Left ventricle myocardium superior (tissue), 1 donor: ENCODE measurements around the gene IMPACT. TPM values are rescaled to one million over a fixed set of nuclear protein-coding genes. Genes with fewer than 3 reads are reported as not detected.

Experiments
- ATAC-seq: fragments of 200-7000 bp; cut with Tn5 transposase; one replicate; pipeline ENCODE4 v1.9.1; 2020; ENCODE audit warnings: mild to moderate bottlenecking, moderate library complexity
- DNase-seq: peaks from one replicate; pipeline ENCODE4 v3.0.0-alpha.2; 2020
- intact Hi-C: fragments of 100-400 bp; cut with micrococcal nuclease; formaldehyde crosslinking; loops from one replicate; pipeline ENCODE4 v1.11.0; 2022
- total RNA-seq: library from RNA; stranded (reverse); fragmentation: NEBNext Ultra II Directional; extraction: Animal tissue kit (Norgen Biotek cat#: 25700); gene quantifications from one replicate; pipeline ENCODE4 v1.2.1, GENCODE V29; 2021
- donor health status: DM: no; HTN: yes; CAD: no; lungs with severe emphysema.

IMPACT gene
- total RNA-seq, 1 donor from 2014 or later, result 20.5 TPM

DNA sequence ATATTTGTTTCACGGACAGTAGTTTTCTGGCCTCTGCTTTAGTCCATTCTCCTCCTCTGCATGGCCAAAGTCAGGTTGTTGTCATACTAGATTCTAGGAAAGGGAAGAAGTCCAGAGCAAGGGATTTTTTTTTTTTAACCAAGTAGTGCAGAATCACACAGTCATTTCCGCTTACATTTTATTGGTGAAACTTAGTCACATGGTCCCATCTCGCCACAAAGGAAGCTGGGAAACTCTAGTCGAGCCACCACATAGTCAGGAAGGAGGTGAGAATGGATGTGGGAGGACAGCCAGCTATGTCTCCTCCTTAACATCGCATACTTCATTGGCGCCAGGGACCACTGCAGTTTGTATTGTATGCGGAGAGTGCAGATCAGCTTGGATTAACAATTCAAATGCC, 44.3 kb downstream of the IMPACT start:
- no peak for ATAC-seq
- intact Hi-C loops, result no loop called here
- no peak for DNase-seq

DNA sequence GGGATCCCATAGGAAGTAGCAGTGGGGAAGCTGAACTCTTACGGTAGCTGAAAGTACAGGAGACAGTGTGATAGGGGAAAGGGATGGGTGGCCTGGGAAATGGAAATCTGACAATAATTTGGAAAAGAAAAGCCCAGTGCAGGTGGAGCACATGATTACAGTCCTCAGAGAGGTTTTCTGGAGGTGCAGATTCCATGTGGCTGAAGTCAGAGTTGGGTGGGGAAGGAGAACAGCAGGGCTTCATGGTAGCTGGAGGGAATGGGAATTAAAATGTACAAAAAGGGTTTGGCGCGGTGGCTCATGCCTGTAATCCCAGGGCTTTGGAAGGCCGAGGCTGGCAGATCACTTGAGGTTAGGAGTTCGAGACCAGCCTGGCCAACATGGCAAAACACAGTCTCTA, 46.1 kb downstream of the IMPACT start:
- ATAC-seq (no peak), DNase-seq (no peak)
- intact Hi-C loops, result no loop called here

DNA sequence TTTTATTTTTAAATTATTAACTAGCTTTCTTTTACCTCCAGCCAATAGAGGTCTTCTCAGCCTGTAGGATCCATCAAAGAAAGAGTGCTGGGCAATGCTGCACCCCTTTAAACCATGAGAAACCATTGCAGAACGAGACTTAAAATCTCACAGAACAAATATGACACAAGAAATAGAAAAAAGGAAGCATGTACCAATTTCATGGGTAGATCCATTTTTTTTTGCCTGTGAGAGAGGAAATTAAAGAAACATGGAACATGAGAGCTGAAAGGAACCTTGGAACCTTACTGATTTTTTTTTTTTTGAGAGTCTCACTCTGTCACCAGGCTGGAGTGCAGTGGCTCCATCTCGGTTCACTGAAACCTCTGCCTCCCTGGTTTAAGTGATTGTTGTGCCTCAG, 47.9 kb downstream of the IMPACT start:
- intact Hi-C loops, result no loop called here
- no peak for ATAC-seq
- DNase-seq, result no peak

DNA sequence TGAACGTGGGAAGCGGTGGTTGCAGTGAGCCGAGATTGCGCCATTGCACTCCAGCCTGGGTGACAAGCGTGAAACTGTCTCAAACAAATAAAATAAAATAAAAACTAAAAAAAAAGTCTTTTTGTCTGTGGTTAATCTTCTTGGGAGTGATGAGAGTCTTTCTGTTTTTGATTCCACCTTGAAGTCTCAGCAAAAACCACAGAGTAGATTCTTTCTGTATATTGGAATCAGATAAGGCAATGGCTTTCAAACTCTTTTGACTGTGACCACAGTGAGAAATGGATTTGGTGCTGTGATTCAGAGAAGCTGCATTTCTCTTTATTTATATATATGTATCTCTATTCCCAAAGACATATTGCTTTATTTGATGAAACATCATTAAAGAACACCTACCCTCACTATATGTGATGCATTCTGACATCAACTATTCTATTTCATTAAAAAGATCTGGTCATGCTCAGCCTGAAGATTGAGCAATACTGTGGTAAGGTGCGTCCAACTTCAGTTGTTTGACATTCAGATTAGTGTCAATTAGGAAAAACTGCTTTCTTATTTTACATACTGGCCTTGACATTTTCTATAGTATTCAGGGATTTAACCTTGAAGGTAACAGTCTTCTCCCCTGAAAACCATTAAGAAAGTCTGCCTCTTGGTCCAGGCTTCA, 49.6 kb downstream of the IMPACT start:
- DNase-seq, result no peak
- no peak for ATAC-seq
- intact Hi-C loops, result no loop called here

DNA sequence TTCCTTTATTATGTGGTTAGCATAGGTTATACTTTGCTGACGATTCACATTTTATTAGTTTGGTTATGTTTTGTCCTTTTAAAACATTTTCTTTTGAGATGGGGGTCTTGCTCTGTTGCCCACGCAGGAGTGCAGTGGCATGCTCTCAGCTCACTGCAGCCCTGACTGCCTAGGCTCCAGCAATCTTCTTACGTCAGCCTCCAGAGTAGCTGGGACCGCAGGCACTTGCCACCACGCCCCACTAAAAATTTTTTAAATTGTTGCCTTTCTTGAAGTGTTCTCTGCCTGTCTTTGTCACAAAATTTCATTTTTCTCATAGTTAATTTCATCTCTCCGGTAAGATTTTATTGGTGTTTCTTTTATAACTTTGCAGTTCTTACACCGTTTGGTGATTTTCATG, 52.9 kb downstream of the IMPACT start:
- DNase-seq, result no peak
- intact Hi-C loops, result no loop called here
- ATAC-seq, result no peak

DNA sequence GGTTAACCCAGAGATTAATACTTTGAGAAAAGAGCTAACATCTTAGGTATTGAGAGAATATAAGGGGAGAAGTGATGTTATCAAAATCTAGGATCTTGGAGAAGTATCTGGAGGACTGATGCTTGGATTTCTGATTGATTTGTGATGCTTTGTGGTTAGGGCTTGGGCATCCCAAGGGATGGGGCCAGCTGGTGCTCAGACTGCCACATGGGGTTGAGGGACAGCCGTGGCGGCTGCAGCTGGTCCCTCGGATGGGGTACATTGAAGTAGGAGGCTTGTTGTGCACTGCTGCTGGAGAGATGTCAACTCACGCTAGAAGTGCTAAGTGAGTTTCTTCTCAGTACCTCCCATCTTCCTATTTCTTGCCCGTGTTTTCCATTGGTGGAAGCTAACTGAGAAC, 56.4 kb downstream of the IMPACT start:
- no peak for ATAC-seq

DNA sequence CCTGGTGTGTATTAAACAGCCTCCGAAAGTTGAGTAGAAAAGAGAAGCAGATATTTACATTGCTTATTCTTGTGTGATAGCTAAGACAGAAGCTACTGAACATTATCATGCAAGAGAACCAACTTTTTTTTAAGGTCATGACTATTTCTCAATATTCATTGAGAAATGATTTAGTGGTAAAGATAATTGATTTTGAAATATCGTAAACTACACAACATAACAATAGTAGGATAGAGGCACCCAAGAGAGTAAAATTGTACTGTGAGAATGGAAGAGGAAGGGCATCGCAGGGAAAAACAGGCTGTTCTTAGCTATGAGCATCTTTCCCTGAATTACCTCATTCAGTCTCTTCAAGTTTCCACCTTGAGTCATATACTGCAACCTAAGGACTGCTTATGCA, 59.2 kb downstream of the IMPACT start:
- no peak for DNase-seq
- ATAC-seq, result no peak
- intact Hi-C loops, result loop anchor here (5.0 to 10.0 kb wide), 3 partner anchors 51 to 239 kb away; no protein-coding TSS in a partner anchor

More for the DNA sequence above, 56.4 kb downstream of the IMPACT start:
- intact Hi-C loops, result loop anchor here (10.0 kb wide), 2 partner anchors 48 to 242 kb away; no protein-coding TSS in a partner anchor
- DNase-seq, result no peak

DNA sequence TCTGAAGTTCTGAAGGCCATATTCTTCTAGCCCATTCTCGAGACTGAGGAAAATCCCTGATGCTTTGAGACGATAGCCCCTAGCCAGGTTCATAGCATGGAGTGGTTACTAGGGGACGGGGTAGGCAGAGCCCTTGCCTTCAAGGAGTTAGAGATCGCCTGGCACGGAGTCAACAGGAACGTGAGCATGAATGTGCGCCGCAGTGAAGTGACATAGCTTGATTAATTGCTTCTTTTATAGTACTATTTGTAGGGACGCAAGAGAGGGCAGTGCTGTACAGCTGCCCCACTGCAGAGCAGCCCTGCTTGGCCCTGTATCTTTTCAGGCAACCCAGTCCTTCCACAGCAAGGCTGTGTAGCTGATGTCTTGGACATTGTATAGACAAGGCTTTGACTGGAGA, 60.2 kb downstream of the IMPACT start:
- intact Hi-C loops, result loop anchor here (5.0 to 10.0 kb wide), 3 partner anchors 52 to 238 kb away; no protein-coding TSS in a partner anchor
- DNase-seq (no peak), ATAC-seq (no peak)

DNA sequence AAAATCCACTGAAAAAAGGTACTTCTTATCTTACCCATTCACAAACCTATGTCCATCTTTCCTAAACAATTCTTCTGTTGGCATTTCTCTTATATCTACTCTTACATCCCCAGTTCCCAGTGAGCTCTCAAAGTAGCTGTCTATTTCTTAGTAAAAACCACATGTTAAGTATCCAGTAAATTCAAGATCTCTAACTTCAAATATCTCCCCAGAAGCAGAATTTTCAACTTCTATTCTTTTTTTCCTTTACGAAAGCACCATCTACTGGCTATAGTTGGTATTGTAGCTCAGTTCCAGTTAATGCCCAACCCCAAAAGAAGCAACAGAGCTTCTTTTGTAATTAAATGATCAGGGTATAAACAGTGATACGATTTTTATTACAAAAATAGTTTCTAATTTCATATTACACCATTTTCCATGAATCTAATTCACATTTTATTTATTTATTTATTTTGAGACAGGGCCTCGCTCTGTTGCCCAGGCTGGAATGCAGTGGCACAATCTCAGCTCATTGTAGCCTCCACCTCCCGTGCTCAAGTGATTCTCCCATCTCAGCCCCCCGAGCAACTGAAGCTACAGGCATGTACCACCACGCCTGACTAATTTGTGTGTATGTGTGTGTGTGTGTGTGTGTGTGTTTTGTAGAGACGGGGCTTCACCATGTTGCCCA, 62.5 kb downstream of the IMPACT start:
- intact Hi-C loops, result loop anchor here (5.0 to 10.0 kb wide), 3 partner anchors 54 to 236 kb away; no protein-coding TSS in a partner anchor
- DNase-seq (no peak), ATAC-seq (peak; percentile 56)

DNA sequence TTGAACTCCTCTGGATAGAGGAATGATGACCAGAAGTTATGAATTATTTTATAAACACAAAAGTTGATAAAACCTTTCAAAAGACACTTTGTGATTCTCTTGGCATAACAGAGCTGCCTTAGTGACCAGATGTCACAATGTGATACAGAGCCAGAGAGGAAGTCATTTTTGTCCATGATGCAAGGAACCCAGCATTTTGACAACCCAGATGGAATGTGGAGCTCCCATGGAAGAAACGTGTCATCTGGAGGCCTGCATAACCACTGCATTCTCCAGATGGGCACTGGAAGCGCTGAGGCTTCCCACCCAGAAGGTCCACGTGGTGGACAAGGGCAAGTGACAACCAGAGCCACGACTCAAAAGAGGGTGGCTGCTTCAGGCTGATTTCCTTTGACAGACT, 64.1 kb downstream of the IMPACT start:
- ATAC-seq (no peak), DNase-seq (no peak)
- intact Hi-C loops, result no loop called here

DNA sequence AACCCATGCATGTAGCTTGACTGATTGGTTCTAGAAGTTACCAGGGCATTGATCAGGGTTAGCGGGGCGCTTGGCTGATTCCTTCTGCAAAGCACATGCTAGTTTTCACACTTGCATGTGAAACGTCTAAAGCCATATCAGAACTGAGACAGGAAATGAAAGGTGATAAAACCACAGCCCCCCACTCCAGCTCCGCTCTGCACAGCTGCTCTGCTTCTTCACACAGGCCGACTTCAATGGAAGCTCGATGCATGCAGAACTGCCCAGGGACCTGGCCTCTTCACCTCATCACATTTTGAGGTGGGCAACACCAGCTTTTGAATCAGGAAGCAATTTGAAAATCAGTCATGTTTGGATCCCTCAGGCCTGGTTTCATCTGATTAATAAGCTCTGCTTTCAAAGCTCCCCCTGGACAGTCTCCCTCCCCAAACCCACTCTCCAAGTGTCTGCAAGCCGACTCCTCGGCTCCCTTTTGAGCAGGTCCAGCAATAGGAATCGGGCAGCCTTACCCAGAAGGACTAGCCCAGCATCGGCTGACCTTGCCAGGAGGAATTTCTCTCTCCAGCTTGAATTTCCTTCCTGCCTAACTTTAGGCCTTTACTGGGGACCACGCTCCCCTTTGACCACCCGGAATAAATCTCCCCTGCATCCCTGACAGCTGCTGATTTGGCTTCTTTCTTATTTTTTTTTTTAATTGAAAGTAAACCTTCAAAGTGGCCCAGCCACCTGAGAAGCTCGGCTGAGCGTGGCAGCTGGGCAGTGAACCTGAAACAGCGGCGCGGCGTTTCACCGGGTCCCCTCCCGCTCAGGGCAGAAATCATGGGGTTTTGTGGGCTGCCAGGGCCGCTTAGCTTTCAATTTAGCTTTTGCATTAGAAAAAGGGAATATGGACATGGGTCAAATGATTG, 65.7 kb downstream of the IMPACT start:
- DNase-seq (no peak), ATAC-seq (no peak)
- intact Hi-C loops, result no loop called here

DNA sequence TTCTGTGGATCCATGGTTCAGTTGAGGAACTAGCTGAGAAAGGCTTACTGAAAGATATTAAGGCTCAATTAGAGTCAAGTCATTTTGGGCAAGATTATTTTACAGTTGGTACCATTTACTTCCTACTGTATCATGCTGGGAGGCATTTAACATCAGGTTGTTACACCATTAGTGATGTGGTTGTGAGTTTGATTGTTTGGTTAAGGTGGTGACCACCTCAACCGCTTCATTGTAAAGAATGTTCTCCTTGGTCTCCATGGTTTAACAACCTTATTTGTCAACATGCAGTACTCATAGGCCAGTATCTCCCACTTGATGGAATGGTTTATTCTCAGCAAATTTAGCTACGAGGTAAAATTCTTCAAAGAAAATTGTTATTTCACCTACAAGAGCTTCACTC, 68.1 kb downstream of the IMPACT start:
- ATAC-seq (no peak), DNase-seq (no peak)
- intact Hi-C loops, result no loop called here

DNA sequence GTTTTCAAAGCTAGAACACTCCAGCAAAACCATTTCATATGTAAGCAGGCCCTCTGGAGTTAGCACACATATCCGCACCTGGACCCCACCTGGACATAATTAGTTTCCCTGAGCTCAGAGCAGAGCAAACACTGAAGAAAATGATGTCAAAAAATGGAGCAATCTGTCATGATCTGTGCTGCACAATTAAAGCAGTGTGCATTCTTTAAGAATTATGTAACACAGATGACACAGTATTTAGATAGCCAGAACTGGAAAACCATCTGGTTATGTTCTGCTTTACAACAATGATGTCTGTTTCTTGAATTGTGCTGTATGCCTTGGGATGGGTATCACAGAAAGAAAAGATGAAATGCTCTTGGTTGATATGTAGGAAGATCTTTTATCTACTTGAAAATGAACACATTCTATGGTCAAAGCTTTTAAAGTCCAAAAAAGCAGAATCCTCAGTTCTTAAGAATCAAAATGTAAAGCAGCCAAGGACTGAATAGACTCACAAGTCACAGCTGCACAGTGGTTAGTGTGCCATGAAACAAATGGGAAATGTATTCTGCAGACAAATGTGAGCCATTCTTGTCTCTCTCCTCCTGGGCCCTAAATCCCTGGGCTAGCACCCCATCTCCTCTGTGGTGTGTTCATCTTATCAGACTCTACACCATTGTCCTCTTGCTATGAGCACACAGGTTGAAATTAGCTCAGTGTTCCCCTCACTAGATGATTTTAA, 70.7 kb downstream of the IMPACT start:
- DNase-seq, result no peak
- intact Hi-C loops, result no loop called here
- peak; percentile 72 for ATAC-seq

DNA sequence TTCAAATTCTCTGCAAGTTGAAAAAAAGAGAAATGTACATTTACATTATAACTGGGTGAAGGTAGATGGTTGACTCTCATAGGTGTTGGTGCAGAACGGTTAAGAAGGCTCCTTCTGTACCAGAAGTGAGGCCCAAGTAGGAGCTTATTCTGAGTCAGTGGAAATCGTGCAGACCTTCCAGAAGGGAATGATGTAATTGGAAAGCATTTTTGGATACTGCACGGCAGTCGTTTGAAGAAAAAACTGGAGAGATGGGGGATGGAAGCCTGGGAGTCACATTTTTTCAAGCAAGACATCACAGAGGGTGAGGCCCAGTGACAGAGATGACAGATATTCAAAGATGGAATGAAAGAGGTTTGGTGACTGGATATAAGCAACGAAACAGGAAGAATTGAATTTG, 73.3 kb downstream of the IMPACT start:
- DNase-seq (no peak), ATAC-seq (peak; percentile 29)
- intact Hi-C loops, result no loop called here

DNA sequence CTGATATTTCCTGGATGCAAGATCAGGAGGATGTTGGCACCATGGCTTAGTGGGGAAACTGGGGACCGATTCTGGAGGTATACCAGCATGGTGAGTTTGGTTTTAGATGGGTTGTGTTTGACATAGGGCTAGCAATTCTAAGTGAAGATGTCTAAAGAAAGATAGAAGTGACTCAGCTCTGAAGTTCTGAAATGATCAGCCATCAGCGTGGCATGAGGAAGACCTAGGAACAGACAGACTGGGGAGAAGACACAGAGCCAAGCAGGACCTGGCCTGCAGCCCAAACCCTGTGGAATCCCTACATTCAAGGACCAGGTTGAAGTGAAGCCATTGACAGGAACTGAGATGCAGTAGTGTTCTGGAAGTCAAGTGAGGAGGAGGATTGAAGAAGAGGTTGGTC, 73.7 kb downstream of the IMPACT start:
- ATAC-seq (no peak), DNase-seq (no peak)
- intact Hi-C loops, result no loop called here

DNA sequence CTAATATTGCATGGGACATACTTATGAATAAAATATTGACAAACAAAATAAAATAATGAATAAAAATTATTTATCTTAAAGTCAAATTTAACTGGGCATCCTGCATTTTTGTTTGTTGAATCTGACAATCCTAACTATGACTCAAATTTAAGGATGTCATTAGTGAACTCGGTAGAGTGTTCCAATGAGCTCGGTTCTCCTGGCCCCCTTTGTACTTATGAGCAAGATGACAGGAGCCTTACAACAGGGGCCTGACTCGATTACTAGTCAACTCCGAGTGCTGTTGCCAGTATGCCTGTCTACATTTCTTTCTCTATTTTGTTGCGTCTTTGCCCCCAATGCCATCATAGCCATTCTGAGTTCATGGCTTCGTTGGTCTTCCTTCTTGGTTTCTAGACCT, 74.3 kb downstream of the IMPACT start:
- DNase-seq (no peak), ATAC-seq (no peak)
- intact Hi-C loops, result no loop called here

DNA sequence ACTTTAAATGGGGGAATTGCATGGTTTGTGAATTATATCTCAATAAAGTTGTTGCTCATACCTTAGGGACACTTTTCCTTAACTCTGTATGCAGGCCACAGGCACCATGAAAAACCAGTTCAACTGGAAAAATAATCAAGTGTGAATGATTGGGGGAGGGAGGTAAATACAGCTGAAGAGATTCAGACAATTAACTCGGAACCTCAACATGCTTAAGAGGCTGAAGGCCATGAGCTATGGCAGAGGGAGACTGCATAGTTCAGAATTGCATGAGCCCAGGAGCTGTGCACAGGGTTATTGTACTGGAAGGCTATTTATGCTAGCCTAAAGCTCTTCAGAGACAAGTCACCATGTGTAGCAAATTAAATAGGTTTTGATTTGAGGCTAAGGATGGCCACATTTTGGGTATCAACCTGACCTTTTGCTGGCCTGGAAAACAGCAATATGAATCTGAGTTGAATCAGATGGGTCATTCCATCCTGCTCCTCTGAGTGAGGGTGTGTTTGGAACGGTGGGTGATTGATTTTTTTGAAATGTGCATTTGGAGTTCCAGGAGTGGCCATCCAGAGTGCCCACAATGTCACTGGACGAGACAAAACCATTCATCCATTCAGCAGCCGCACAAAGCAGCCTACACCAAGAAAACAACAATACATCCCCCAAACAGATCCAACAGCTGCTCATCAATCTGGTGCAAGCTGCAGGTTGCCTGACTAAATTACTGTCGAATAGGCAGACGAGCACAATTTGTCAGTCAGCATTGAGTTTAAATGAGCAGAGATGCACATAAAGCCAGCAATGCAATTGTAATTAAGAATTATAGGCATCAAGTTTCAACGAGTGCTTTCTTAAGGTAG, 76.4 kb downstream of the IMPACT start:
- ATAC-seq, result no peak
- intact Hi-C loops, result no loop called here
- DNase-seq, result no peak
